NCI-H446 (cell line): ENCODE data around the gene RAI1.
A peak's percentile ranks its signal among the peaks of the same experiment; 100 is the strongest.
"Not testable (repeated sequence)": the region's sequence is repeated elsewhere in the genome, so short reads cannot be mapped to it uniquely, and the experiment has no call there.

ENCODE experiments used
- DNase-seq, 2 experiments: peaks; one replicate each; lab custom pipeline; 2025; lab: John Stamatoyannopoulos, UW

The RAI1 gene

DNA sequence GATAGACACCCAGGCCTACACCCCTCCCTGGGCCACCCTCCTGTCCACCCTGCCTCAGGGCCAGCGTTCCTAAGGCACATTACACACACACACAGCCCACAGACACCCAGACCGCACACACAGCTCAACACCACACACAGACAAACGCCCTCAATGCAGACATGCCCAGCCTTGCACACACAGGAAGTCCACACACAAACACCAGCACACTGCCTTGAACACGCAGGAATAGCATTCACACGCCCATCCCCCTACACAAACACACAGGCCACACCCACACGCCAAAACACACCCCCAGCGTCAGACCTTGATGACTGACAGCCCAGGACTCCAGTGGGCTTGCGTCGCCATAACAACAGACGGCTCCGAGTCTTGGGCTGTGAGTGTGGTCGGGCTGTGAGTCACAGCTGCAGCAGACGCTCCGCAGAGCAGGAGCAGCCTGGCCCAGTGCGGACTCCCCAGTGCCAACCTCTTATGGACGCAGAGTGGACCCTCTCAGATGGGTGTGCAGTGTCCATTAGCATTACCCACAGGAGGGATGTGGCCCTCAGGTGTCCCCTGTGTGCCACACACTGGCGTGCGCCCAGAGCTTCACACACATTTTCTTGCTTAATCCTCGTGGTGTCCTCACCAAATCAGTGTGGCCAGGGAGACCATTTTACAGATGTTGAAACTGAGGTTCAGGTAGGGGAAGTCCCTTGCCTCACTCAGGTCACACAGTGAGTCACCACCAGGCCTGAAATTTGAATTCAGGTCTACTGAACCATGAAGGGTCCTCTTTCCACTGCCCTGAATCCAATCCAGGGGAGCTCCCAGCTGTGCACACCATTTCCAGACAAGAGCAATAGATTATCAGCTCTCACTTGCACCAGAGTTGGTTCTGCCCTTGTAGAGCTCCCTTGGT lies 17.8 kb upstream of the RAI1 start:
- DNase-seq: peak; percentile 55 to 76

DNA sequence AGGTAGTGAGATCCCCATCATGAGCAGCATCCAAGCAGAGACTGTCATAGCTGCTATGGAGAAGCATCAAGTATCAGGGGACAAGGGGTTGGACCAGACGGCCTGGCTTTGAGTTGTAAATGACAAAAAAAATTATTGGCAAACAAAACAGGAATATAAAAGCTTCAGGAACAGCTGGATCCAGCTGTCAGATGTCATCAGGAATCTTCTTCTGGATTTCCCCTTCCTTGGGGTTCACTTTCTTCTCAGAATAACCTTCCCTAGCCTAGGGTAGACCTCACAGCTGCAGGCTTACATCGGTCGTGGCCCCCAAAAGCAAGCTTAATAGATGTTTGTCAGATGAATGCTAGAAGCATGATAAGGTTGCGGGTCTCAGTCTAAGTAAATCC lies 17.2 kb upstream of the RAI1 start:
- DNase-seq: no peak

DNA sequence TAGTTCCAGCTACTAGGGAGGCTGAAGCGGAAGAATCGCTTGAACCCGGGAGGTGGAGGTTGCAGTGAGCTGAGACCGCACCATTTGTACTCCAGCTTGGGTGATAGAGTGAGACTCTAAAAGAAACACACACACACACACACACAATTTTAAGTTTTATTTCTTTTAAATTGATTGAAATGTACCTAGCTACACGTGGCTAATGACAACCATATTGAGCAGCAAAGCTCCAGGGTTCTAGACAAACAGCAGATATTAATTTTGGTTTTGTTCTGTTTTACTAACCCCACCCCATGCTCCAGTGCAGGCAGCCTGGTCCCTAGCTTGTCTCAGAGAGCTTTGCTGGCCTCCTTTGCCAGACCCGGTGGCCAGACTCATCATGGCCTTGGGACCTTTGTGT lies 16.0 kb upstream of the RAI1 start:
- DNase-seq: no peak

DNA sequence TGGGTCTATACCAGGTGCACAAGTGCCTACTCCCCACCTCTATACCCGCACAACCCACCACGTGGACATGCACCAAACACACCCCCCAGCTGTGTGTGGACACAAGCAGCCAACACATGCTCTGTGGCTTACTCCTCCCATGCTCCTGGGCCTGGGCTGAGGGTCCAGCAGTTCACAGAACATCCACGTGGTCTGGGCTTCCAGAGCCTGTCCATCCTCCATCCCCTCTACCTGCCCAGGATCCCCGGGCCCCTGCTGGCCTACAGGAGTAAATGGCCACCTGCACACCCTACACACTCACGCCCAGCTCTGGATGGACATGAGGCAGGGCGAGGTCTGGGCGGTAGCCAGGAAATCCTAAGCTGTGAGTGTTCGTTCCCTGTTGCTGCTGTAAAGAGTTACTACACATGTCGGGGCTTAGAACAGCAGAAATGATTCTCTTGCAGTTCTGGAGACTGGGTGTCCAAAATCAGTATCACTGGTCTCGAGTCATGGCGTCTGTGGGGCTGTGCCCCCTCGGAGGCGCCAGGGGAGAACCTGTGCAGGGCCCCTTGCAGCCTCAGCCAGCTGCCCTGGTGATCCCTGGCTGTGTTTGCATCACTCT lies 15.0 kb upstream of the RAI1 start:
- no peak for DNase-seq

DNA sequence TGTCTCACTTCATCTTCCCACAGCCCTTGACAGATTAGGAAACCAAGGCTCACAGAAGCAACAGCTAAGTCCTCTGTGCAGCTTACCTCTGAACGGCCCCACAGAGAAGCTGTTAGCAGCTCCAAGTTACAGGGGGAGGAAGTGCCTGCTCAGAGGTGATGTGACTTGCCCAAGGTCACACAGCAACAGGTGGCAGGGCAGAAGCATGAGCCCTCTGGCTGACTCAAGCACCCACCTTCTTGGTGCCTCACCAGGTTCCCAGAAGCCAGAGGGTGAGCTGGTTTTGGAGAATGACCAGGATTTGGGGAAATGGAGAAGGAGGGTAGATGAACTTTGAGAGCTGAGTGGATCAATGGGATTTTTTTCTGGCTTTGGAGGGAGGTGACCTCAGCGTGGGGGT lies 14.0 kb upstream of the RAI1 start:
- no peak for DNase-seq

DNA sequence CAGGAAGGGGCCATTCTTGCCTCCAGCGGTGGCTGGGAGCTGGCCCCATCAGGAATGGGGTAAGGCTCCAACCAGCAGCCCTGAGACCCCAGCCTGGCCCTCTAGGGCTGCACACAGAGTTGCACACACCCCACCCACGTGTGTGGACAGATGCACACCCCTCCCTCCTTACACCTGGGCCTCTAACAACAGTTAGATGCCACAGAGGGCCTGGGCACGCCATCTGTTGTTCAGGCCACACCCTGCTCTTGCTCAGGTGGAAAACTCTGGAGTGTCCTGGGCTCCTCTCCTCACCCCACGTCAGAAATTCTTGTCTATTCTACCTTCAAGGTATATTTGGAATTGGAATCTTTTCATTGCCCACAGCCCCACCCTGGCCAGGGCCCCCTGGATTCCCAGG lies 13.3 kb upstream of the RAI1 start:
- no peak for DNase-seq

DNA sequence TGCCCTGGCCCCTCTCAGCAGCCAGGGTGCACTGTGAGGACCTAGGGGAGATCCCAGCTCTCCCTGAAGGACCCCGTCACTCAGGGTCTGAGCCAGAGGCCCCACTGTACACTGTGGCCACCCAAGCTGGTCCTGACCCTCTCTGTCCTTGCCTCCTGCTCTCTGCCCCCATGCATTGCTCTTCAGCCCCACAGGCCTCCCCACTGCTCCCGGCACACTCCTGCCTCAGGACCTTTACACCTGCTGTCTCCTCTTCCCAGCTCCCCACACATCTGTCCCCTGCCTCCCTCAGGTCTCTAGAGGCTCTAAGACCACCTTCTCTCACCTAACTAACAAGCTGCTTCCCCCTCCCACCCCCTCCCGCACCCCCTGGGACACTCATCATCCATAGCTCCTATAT lies 12.9 kb upstream of the RAI1 start:
- no peak for DNase-seq

DNA sequence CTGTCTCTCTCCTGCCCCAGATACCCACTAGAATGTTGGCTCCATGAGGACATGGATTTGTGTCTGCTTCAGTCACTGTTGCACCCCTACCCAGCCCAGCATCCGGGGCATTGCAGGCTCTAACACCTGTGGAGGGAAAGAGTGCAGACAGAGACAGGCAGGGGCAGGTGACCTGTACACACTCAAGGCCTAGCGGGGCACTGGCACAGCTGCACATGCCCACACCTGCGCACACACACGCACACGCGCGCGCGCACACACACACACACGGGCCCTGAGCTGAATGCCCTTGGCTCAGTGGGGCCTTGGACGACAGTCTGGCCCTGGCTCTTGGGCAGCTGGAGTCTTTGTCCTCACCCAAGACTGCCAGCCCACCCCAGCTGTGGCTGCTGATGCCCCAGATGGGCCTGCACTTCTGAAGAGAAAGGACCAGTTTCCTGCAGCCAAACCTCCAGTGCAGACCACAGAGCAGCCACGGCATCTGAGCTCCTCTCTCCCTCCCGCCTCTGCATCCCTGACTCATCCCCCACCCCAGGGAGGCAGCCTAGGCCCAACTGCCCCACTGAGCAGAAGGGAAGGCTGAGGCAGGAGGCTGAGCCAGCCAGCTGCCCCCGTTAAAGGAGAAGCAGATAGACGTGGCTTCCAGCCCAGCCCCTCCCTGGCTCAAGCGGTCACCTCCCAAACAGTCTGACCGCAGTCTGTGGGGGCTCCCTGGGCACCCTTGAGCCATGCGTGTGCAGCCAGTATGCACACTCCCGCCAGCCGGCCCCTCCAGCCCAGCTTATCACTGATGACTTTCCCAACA lies 12.3 kb upstream of the RAI1 start:
- no peak for DNase-seq

DNA sequence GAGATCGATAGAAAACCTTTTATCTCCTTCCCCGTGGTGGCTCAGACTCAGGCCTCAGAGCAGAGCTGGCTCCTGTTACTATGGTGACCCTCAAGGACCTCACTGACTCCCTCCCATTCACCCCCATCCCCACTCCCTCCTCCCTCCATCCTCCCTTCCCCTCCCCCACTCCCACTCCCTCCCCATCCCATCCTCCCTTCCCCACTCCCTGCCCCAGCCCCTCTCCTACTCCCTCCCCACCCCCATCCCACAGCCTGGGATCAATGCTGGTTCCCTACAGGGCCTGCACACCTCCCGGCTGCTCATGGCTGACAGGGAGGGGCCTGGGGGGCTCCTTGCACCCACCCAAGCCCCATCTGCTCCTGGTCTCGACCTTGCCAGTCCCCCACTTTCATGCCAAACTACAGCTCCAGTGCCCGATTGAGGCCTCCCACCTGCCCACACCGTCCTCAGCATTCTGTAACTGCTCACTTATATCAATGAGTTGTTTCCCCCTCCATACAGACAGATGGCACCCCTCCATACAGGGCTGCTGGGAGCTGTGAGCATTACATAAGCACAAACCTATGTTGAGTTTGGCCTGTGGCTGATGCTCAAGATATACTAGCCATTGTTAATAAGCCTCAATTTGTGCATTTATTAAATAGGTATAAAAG lies 11.6 kb upstream of the RAI1 start:
- no peak for DNase-seq

DNA sequence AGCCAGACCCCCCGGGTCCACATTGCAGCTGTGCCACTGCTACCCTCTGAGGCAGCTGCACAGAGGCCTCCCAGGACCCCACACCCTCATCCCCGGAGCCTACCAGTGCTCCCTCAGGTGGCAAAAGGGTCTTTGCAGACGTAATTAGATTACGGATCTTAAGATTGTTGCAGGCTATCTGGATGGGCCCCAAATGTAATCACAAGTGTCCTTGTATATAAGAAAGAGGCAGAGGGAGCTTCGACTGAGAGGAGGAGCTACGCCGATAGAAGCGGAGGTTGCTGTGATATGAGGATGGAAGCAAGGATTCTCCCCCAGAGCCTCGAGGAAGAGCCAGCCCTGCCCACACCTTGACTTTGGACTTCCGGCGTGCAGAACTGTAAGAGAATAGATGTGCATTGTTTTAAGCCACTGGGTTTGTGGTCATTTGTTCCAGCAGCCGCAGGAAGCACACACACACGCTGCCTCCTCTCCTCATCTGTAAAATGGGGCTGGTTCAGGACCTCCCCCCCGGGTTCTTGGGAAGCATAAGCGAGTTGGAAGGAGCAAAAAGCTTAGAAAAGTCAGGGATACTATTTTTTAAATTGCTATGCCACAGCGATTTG lies 10.5 kb upstream of the RAI1 start:
- no peak for DNase-seq

DNA sequence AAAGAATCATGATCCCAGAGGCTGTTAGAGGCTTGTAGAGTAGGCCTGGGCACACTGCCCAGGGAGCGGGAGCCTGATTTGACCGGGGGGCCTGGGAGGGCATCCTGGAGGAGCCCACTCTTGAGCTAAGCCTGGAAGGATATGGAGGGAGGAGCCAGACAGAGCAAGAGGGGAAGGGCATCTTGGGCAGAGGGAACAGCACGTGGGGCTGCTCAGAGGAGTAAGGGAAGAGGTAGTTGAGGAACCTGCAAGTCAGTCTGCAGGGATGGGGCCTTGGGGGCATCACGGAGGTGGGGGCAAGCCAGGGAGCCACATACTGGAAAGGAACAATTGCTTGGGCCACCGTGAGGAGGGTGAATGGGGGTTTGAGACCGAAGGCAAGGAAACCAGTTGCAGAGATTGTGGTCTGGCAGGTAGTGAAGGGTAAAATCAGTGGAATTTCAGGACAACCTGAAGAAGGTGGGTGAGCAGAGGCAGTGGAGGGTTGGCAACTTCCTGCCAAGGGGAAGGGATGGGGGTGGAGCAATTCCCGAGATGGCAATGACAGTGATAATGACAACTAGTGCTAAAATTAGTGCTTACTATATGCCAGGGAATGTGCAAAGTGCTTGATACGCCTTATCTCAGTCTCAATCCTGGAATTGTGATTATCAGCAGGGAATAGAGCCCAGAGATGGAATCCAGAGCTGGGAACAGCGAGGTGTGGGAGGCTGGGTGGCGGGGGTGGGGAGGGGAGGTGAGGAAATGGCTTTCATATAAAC lies 9.7 kb upstream of the RAI1 start:
- DNase-seq: no peak

DNA sequence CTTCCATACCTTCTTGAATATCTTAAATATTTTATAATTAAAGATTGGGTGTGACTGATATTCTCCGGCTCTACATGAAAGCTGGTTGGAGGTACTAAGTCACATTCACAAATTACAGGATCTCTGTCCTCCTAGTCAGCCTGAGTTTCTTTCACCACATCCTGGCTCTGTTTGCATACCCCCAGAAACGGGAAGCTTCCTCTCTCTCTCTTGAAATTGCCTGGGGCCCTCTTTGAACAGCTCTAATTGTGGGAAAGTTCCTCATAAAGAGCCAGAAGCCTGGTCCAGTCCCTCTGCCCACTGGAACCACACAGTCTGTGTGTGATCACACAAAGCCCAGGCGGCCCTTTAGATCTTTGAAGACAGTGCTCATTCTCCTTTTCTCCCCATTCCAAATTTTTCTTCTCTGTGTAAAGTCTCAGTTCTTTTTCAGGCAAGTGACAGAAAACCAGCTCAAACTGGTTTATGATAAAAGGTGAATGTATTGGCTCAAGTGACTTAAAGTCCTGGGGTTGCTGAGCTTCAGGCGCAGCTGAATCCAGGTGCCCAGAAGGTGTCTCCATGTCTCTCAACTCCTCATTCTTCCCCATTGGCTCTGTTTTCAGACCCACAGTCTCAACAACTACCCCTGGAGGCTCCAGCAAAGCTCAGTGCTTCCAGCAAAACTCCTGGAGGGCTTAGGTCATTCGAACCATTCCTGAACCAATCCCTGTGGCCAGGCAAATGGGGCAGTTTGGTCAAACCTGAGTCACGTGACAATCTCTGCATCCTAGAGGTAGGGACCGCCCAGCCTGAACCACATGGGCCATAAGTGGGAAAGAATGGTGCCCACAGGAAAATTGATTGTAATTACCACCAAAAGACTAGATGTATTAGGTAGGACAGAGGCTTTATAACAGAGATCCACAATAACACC lies 8.5 kb upstream of the RAI1 start:
- DNase-seq: no peak

DNA sequence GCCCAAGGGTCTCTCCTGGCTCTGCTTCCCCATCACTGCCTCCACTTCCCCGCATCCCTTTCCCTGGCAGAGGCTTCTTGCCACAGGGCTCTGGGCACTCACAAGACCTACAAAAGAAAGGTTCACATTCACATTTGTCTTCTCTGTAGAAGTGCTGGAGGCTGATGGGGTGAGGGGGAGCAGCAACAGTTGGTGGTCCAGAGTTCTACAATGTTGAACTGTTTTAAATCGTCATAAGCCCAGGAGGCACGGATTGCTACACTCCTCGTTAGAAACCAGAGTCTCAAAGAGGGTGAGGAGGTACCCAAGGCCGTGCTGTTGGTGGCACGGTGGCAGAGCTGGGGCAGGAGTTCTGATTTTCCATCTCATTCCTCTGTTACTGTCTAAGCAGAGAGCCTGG lies 5.8 kb upstream of the RAI1 start:
- DNase-seq: no peak

DNA sequence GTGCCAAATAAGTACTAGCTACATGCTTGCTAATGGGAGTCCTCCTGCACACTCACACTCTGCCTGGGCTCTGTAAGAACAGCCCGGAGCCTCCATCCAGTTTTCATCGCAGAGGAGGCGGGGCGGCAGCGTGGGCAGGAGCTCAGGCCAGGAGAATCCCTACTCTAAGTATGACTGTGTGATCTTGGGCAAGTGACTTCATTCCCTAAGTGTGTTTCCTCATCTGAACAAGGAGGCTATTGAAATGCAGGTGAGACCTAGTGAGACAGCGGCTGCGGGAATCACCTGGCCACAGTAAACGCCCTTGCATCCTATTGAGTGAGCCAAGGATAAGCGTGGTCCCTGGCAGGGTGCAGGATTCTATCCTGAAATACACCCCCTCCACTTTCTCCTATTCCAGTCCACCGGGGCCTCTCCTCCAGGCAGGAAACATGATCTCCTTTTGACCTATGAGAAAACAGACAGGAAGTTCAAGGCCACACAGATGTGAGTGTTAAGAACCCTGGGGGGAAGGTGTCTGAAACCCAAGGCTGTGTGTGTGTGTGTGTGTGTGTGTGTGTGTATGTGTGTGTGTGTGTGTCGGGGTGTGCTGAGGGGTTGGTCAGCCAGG lies 5.2 kb upstream of the RAI1 start:
- DNase-seq: no peak

DNA sequence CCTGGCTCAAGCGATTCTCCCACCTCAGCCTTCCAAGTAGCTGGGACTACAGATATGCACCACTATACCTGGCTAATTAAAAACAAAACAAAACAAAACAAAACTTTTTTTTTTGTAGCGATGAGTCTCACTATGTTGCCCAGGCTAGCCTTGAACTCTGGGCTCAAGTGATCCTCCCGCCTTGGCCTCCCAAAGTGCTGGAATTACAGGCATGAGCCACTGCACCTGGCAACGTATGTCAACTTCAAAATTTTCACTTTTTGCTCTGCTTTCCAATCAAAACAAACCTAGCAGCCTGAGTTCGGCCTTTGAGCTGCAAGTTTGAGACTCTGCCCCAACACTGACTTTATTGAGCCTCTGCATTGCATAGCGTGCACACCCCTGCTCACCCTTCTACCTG lies 4.5 kb upstream of the RAI1 start:
- no peak for DNase-seq

DNA sequence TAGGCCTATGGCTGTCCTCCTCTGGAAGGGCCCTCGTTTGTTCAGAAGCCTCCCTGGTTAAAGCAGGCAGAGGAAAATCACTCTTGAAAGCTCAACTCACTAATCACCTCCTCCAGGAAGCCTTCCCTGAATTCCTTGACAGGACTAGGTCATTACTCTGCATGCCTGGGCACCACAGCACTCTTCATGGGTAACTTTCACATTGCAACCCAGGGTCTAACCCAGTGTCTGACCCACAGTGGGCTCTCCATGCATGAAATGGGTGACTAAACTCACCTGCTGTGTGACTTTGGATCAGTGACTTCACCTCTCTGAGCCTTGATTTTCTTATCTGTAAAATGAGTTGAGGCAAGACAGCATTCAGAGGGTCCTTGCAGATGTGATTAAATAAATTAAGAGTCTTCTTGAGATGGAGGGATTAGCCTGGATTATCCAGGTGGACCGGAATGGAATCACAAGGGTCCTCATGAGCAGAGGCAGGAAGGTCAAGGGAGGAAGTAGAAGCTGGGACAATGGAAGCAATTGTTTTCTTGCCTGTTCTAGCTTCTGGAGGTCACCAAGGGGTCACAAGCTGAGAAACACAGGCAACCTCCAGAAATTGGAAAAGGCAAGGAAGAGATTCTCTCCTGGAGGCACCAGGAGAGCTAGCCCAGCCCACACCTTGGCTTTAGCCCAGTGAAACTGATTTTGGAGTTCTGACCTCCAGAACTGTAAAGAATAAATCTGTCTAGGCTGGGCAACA lies 3.8 kb upstream of the RAI1 start:
- DNase-seq: no peak

DNA sequence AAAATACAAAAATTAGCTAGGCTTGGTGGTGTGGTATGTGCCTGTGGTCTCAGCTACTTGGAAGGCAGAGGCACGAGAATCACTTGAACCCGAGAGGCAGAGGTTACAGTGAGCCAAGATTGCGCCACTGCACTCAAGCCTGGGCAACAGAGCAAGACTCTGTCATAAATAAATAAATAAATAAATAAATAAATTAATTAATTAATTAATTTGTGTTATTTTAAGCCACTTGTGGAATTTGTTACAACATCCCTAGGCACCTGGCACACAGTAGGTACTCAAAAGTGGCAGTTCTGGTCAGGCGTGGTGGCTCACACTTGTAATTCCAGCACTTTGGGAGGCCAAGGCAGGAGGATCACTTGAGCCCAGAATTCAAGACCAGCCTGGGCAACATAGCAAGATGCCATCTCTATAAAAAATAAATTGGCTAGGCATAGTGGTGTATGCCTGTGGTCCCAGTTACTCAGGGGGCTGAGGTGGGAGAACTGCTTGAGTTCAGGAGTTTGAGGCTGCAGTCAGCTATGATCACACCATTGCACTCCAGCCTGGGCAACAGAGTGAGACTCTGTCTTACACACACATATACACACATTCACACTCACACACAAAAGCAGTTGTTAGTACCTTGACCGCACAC lies 3.1 kb upstream of the RAI1 start:
- DNase-seq: not testable (repeated sequence)

DNA sequence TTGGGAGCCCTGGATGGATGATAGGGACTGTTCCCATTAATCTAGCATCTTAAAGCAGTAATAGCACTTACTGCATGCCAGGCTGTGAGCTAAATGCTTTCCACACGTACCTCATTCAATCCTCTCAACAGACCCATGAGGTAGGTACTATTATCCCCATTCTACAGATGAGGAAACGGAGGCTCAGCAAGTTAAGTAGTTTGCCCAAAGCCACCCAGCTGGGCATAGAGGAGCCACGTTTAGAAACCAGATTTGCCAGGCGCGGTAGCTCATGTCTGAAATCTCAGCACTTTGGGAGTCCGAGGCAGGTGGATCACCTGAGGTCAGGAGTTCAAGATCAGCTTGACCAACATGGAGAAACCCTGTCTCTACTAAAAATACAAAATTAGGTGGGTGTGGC lies 2.0 kb upstream of the RAI1 start:
- DNase-seq: no peak

DNA sequence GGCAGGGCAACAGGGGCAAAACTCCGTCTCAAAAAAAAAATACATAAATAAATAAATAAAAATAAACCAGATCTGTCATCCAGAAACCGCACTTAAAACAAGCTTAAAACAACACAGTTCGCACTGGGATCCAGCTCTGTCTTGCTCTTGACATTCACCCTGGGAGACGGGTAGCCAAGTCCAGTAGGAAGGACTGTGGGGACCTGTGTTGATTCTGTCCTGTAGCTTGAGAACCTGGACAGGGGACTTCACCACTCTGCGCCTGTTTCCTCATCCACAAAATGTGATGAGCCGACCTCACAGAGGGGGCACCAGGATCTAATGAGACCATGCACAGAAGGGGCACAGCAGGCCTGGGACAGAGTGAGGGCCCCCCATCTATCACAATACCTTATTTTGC lies 1.5 kb upstream of the RAI1 start:
- DNase-seq: no peak
